Fibroblast of skin of right quadriceps (primary cell): ENCODE measurements around the gene NOP53.
"Not testable (repeated sequence)": the region's sequence is repeated elsewhere in the genome, so short reads cannot be mapped to it uniquely, and the experiment has no call there.

Source experiments
- DNase-seq: peaks from one replicate; pipeline ENCODE4 v3.0.0-alpha.2; 2013

The NOP53 gene

DNA sequence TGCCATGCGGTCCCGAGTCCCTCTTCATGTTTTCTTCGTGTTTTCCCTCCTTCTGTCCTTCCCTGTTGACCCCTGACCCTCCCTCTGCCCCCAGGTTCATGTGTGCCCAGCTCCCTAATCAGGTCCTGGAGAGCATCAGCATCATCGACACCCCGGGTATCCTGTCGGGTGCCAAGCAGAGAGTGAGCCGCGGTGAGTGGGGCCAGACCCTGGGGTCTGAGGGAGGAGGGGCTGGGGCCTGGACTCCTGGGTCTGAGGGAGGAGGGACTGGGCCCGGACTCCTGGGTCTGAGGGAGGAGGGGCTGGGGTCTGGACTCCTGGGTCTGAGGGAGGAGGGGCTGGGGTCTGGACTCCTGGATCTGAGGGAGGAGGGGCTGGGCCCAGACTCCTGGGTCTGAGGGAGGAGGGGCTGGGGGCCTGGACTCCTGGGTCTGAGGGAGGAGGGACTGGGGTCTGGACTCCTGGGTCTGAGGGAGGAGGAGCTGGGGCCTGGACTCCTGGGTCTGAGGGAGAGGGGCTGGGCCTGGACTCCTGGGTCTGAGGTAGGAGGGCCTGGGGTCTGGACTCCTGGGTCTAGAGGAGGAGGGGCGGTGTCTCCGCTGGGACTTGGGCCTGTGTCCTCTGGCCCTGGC is 26.8 kb upstream of the NOP53 start:
- DNase-seq: not testable (repeated sequence)

- DNase-seq: peak; percentile 100
These were observed 26.1 kb upstream of the NOP53 start for GRCh38 chr19:47719047-47719859.

DNA sequence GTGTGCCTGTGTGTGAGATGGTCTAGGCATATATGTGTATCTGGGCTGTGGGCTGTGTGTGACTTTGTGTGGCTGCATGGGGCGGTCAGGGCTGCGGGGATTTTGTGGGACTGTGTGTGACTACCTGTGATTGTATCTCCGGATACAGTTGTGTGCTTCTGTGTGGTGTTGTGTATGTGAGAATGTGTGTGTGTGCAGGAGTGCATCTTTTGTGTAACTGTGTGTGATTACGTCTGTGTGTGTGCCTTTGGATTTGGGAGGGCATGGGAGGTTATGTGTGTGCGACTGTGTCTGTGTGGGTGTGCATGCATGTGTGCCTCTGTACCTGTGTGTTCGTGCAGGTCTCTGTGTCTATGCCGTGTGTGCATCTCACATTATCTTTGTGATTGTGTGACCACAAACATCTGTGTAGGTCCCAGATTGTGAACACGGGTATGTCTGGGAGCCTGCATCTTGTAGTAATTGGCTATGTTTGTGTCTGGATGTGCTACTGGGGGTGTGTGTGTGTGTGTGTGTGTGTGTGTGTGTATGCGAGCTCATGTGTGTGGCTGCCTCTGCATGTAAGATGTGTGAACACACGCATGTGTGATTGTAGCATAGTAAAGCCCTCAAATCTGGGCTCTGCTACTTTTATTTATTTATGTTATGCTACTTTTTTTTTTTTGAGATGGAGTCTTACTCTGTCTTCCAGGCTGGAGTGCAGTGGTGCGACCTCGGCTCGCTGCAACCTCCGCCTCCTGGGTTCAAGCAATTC is 24.5 kb upstream of the NOP53 start:
- DNase-seq: no peak

- DNase-seq: peak; percentile 91
These were observed 21.8 kb upstream of the NOP53 start for GRCh38 chr19:47723581-47723940.

DNA sequence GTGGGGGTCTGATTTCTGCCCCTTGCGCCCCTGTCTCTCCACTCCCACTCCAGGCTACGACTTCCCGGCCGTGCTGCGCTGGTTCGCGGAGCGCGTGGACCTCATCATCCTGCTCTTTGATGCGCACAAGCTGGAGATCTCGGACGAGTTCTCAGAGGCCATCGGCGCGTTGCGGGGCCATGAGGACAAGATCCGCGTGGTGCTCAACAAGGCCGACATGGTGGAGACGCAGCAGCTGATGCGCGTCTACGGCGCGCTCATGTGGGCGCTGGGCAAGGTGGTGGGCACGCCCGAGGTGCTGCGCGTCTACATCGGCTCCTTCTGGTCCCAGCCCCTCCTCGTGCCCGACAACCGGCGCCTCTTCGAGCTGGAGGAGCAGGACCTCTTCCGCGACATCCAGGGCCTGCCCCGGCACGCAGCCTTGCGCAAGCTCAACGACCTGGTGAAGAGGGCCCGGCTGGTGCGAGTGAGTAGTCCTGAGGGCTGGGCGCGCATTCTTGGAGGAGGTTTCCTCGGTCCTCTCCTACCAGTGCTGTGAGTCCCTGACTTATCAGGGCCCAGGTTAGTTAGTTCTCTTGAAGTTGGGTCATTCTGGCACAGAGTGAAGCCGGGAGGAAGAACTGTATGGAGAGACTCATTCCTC is 19.5 kb upstream of the NOP53 start:
- no peak for DNase-seq

DNA sequence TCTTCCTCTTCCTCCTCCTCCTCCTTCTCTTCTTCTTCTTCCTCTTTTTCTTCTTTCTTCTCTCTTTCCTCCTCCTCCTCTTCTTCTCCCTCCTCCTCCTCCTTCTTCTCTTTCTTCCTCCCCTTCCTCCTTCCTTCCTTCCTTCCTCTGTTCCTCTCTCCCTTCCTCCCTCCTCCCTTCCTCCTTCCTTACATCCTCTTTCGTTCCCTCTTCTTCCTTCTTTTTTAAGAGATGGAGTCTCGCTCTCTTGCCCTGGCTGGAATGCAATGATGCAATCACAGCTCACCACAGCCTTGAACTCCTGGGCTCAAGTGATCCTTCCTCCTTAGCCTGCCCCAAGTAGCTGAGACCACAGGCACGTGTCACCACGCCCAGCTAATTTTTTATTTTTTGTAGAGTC is 18.9 kb upstream of the NOP53 start:
- DNase-seq: peak; percentile 67

- DNase-seq: not testable (repeated sequence)
These were observed 17.1 kb upstream of the NOP53 start for GRCh38 chr19:47728295-47728694.

- DNase-seq: peak; percentile 88
These were observed 15.9 kb upstream of the NOP53 start for GRCh38 chr19:47729468-47729798.

DNA sequence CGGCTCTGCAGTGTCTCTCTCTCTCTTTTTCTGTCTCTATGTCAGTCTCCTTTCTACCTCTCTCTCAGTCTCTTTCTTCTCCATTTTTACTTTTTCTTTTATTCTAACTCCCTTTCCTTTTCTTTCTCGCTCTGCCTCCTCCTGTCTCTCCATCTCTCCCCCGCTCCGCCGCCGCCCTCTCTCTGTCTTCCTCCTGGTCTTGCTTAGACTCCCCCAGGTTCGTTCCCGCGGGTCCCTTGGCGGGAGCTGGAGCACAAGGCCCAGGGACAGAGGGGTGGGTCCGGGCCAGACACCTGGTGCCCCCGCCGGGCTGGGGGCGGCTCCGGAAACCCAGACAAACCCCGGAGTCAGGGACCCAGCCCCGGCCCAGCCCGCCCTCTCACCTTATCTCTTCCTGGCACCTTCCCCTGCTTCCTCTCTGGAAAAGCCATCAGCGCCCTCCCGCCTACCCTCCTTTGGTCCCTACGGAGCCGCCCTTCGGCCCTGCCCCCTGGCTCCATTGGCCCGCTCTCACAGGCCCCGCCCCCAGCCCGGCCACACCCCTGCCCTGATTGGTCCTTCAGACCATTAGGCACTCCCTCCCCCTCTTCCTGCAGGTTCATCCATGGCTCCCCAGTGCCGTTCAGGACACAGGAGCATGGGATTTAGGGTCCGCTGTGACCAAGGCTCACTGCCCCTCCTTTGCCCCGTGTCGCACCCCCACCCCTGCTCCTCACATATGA is 15.4 kb upstream of the NOP53 start:
- DNase-seq: no peak

DNA sequence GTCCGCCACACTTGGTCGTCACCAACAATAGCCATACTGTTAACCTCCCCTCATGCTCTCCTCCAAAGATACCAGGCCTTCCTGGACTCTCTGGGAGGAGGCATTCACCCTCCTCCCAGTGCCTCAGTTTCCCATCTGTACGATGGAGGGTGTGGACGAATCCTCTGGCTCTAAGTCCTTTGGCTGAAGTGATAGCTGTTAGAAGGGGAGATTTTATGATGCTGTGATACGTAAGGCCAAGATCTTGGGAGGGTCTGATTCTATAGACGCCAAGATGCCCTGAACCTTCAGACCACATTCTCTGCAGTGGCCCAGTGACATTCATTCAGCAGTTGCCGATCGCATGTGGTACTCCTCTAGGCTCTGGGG is 14.8 kb upstream of the NOP53 start:
- DNase-seq: no peak

DNA sequence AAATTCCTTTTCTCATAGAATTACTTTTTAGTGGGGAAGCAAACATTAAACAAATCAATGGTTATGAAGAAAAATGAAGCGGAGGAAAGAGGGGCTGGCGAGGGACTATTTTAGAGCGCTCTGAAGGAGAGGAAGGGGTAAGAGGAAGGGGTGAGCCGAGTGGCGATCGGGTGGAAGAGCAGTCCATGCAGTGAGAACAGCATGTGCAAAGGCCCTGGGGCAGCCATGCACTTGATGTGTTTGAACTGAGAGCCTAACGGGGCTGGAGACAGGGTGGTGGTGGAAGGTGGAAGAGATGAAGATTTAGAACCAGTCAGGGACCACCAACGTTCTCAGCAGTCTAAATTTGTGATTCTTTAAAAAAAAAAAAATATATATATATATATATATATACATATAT is 14.4 kb upstream of the NOP53 start:
- no peak for DNase-seq

- DNase-seq: no peak
These were observed 10.2 kb upstream of the NOP53 start for GRCh38 chr19:47735131-47735530.

DNA sequence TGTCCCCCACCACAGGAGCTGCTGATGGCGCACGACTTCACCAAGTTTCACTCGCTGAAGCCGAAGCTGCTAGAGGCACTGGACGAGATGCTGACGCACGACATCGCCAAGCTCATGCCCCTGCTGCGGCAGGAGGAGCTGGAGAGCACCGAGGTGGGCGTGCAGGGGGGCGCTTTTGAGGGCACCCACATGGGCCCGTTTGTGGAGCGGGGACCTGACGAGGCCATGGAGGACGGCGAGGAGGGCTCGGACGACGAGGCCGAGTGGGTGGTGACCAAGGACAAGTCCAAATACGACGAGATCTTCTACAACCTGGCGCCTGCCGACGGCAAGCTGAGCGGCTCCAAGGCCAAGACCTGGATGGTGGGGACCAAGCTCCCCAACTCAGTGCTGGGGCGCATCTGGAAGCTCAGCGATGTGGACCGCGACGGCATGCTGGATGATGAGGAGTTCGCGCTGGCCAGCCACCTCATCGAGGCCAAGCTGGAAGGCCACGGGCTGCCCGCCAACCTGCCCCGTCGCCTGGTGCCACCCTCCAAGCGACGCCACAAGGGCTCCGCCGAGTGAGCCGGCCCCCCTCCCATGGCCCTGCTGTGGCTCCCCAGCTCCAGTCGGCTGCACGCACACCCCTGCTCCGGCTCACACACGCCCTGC is 4.4 kb upstream of the NOP53 start:
- no peak for DNase-seq

GRCh38 chr19:47741544-47742140 is 3.7 kb upstream of the NOP53 start:
- no peak for DNase-seq

- no peak for DNase-seq
These were observed 2.7 kb upstream of the NOP53 start for GRCh38 chr19:47742634-47743033.

DNA sequence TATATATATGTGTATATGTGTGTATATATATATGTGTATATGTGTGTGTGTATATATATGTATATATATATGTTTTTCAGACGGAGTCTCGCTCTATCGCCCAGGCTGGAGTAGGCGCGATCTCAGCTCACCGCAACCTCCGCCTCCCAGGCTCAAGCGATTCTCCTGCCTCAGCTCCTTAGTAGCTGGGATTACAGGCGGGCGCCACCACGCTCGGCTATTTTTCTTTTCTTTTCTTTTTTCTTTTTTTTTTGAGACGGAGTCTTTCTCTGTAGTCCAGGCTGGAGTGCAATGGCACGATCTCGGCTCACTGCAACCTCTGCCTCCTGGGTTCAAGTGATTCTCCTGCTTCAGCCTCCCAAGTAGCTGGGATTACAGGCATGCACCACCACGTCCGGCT is 783 bp downstream of the NOP53 start:
- DNase-seq: not testable (repeated sequence)

DNA sequence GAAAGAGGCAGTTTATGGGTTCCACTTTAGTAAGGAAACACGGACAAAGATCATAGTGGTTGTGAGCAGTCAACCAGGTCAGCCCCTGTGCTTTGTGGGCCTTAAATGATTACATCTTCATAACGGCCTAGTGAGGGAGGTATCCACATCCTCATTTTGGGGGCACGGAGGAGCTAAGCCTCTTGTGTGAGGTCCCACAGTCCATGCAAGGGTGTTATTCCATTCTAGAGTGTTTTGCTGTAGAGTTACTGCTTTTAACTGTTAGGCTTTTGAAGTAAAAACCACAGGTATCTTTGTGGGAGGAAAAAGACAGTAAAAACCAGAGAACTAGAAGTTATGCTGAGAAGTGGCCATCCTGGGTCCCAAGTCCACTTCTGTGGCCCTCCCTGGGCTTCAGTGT is 4.0 kb downstream of the NOP53 start:
- DNase-seq: no peak

- DNase-seq: no peak
These were observed 5.4 kb downstream of the NOP53 start for GRCh38 chr19:47750752-47751151.

- DNase-seq: no peak
These were observed 7.3 kb downstream of the NOP53 start for GRCh38 chr19:47752440-47753211.

- DNase-seq: no peak
These were observed 9.1 kb downstream of the NOP53 start for GRCh38 chr19:47754206-47755064.
